Measurements from ENCODE around the gene ROBO2.

DNA sequence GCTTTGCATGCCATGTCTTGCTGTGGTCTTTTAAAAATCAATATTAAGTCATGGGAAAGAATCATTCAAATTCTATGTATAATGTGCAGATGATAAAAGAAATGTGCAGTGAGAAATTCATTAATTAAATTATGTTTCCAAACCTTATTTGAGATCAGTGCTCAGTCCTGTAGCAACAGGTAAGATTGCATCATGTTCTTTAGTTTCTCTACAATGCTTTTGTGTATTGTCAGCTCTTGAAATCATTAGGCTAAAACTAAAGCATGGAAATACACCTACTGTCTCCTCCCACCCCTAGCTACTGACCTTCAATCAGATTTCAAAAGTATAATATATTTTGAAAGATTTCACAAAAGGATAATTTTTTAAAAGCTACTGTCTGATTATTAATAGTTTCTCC is 612.7 kb downstream of the ROBO2 start:
- TF ChIP-seq RFX5 (IDR thresholded peaks at IDR 0.05; ENCODE audit: low read length): no peak
- TF ChIP-seq NFIC (IDR thresholded peaks at IDR 0.05; ENCODE audit: borderline replicate concordance): no peak
- no peak for TF ChIP-seq POLR2AphosphoS5 (IDR thresholded peaks at IDR 0.05; ENCODE audit: low read depth, low read length)
- TF ChIP-seq, protein P1, sequence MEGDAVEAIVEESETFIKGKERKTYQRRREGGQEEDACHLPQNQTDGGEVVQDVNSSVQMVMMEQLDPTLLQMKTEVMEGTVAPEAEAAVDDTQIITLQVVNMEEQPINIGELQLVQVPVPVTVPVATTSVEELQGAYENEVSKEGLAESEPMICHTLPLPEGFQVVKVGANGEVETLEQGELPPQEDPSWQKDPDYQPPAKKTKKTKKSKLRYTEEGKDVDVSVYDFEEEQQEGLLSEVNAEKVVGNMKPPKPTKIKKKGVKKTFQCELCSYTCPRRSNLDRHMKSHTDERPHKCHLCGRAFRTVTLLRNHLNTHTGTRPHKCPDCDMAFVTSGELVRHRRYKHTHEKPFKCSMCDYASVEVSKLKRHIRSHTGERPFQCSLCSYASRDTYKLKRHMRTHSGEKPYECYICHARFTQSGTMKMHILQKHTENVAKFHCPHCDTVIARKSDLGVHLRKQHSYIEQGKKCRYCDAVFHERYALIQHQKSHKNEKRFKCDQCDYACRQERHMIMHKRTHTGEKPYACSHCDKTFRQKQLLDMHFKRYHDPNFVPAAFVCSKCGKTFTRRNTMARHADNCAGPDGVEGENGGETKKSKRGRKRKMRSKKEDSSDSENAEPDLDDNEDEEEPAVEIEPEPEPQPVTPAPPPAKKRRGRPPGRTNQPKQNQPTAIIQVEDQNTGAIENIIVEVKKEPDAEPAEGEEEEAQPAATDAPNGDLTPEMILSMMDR (IDR thresholded peaks at IDR 0.05): no peak
- no peak for TF ChIP-seq EP300 (IDR thresholded peaks at IDR 0.05; ENCODE audit: borderline replicate concordance in 1 of 2, low read depth in 1 of 2, low read length in 1 of 2)
- TF ChIP-seq, protein P2, sequence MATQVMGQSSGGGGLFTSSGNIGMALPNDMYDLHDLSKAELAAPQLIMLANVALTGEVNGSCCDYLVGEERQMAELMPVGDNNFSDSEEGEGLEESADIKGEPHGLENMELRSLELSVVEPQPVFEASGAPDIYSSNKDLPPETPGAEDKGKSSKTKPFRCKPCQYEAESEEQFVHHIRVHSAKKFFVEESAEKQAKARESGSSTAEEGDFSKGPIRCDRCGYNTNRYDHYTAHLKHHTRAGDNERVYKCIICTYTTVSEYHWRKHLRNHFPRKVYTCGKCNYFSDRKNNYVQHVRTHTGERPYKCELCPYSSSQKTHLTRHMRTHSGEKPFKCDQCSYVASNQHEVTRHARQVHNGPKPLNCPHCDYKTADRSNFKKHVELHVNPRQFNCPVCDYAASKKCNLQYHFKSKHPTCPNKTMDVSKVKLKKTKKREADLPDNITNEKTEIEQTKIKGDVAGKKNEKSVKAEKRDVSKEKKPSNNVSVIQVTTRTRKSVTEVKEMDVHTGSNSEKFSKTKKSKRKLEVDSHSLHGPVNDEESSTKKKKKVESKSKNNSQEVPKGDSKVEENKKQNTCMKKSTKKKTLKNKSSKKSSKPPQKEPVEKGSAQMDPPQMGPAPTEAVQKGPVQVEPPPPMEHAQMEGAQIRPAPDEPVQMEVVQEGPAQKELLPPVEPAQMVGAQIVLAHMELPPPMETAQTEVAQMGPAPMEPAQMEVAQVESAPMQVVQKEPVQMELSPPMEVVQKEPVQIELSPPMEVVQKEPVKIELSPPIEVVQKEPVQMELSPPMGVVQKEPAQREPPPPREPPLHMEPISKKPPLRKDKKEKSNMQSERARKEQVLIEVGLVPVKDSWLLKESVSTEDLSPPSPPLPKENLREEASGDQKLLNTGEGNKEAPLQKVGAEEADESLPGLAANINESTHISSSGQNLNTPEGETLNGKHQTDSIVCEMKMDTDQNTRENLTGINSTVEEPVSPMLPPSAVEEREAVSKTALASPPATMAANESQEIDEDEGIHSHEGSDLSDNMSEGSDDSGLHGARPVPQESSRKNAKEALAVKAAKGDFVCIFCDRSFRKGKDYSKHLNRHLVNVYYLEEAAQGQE (IDR thresholded peaks at IDR 0.05; ENCODE audit: low read depth, low read length): no peak
- TF ChIP-seq RXRA (IDR thresholded peaks at IDR 0.05; ENCODE audit: borderline replicate concordance, low read depth): no peak
- no peak for TF ChIP-seq RAD21 (IDR thresholded peaks at IDR 0.05; ENCODE audit: low read length)
- TF ChIP-seq MEF2A (IDR thresholded peaks at IDR 0.05; ENCODE audit: borderline replicate concordance, low read depth): no peak
- TF ChIP-seq, protein P3, sequence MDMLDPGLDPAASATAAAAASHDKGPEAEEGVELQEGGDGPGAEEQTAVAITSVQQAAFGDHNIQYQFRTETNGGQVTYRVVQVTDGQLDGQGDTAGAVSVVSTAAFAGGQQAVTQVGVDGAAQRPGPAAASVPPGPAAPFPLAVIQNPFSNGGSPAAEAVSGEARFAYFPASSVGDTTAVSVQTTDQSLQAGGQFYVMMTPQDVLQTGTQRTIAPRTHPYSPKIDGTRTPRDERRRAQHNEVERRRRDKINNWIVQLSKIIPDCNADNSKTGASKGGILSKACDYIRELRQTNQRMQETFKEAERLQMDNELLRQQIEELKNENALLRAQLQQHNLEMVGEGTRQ (IDR thresholded peaks at IDR 0.05; ENCODE audit: borderline replicate concordance, low read depth, low read length): no peak
- TF ChIP-seq MXI1 (IDR thresholded peaks at IDR 0.05; ENCODE audit: low read depth, low read length): no peak
- no peak for TF ChIP-seq FOXM1 (IDR thresholded peaks at IDR 0.05; ENCODE audit: low read depth)
- TF ChIP-seq GABPA (IDR thresholded peaks at IDR 0.05; ENCODE audit: low read depth): no peak
- no peak for TF ChIP-seq TCF12 (IDR thresholded peaks at IDR 0.05)

All from SK-N-SH (cell line).